ACHN (cell line): ENCODE results near the gene CXorf49.
"Not testable (repeated sequence)": the region's sequence is repeated elsewhere in the genome, so short reads cannot be mapped to it uniquely, and the experiment has no call there.

Source experiments
- DNase-seq: peaks from one replicate; pipeline ENCODE4 v3.0.0-alpha.2; 2015
- in situ Hi-C: cut with HindIII; loops from 2 replicates; pipeline ENCODE4 v1.10.0; 2017; ENCODE audit warnings: low sequenced_read_pairs, low pct_ligation_motif_present, low pct_unique_long_range_greater_than_20kb

CXorf49 gene

GRCh38 chrX:71718185-71718584 lies at the start of gene CXorf49:
TSS of gene CXorf49 (minus strand) at chrX:71718285. CDS start at chrX:71718151, 134 bp downstream.
- in situ Hi-C loops, DNase-seq: not testable (repeated sequence)

DNA sequence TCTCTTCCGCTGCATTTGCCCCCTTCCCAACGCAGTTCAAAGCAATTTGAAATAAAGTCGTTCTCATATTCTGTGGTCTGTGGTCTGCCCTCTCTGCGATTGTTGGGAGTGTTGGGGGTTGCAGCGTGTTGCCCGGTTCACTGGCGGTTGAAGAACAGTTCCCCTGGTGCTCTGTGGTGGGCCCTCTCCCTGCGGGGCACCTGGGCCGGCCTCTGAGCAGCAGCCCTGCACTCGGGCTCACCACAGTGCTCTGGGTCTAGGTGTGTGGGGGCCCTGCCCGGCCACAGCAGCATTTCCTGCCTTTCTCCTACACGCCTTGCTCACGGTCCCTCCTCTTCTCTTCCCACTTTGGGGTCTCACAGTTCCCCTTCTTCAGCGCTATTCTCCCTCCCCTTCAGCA lies 49.0 kb upstream of the CXorf49 start:
- DNase-seq, in situ Hi-C loops: not testable (repeated sequence)

DNA sequence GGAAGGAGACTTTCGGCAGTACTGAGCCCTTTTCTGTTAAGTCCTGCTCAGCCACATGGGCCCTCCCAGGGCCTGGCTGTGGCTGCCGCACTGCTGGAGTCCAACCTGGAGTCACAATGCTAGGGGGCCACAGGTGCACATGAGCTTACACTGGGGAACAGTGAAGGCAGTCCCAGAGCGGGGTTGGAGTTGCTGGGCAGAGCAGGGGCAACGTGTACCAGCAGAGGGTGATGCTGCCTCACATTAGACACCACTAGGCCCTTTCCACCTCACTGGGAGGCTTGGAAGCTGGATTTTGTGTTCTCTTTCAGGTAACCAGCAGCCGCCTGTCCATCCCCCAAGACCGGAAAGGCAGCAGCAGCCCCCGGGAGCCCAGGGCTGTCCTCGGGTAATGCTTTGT lies 47.5 kb upstream of the CXorf49 start:
- in situ Hi-C loops: not testable (repeated sequence)

DNA sequence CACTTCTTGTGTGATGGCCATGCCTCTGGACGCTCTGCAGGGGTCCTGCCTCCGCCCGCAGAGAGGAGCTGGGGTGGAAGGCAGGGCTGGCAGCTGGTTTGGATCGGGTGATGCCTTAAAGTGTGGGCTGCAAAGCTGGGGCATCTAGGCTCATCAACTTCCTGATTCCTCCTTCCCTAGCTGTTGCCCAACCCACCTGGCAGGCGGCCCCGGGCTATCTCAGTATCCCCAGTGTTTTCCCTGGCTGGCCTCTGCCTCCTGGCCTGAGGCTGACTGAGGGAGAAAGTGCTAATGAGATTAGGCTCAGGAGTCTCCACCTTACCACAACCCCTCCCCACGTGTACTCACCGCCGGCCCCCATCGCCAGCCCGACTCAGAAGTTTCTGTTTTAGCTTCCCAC lies 46.7 kb upstream of the CXorf49 start:
- in situ Hi-C loops, DNase-seq: not testable (repeated sequence)

More for the DNA sequence above, 47.5 kb upstream of the CXorf49 start:
- DNase-seq: not testable (repeated sequence)

- in situ Hi-C loops, DNase-seq: not testable (repeated sequence)
These were observed 45.0 kb upstream of the CXorf49 start, which contains the start of gene CXorf49B for GRCh38 chrX:71763049-71763448. TSS of gene CXorf49B (plus strand) at chrX:71763349. CDS start at chrX:71763424, 75 bp downstream.

- DNase-seq, in situ Hi-C loops: not testable (repeated sequence)
These were observed 42.7 kb upstream of the CXorf49 start for GRCh38 chrX:71760688-71761281.

DNA sequence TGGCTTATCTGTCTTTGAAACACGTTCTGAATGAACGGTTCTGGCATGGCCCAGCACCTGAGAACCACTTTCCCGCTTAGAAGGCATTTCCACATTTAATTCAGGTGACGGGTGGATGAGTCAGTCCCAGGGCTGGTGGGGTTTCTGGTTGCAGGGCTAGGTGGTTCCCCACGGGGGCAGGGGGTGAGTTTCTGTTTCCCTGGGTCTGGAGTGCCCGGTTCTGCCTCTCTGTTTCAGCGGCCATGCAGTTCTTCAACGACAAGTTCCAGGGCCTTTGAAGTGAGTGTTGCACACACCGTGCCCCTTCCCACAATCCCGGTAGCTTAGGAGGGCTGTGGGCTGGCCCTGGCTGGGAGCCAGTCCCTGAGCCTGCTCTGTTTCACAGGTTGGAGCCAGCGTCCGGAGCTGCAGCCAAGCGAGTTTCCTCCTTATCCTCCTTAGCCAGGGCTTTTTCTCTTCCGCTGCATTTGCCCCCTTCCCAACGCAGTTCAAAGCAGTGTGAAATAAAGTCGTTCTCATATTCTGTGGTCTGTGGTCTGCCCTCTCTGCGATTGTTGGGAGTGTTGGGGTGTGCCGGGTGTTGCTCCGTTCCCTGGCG lies 2.3 kb upstream of the CXorf49 start:
- DNase-seq, in situ Hi-C loops: not testable (repeated sequence)

DNA sequence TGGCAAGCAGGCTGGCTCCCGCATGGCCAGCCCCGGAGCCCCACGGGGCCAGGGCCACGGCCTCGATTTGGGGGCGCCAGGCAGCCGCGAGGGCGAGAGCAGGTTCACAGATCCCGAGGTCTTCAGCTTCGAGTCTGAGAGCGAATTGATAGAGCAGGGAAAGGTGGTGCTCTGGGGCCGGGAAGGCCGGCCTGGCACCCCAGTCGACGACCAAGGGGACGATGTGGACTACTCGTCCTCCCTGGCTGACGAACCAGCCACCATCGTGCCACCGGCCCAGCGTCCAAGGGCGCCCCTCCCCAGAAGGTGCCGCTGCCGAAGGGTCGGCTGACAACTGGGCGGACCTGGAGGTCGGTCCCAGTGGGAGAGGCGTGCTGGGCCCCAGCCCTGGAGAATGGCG lies 1.1 kb upstream of the CXorf49 start:
- DNase-seq, in situ Hi-C loops: not testable (repeated sequence)

DNA sequence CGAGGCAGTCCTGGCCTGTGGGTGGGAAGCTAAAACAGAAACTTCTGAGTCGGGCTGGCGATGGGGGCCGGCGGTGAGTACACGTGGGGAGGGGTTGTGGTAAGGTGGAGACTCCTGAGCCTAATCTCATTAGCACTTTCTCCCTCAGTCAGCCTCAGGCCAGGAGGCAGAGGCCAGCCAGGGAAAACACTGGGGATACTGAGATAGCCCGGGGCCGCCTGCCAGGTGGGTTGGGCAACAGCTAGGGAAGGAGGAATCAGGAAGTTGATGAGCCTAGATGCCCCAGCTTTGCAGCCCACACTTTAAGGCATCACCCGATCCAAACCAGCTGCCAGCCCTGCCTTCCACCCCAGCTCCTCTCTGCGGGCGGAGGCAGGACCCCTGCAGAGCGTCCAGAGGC lies 1.8 kb downstream of the CXorf49 start:
- in situ Hi-C loops, DNase-seq: not testable (repeated sequence)

GRCh38 chrX:71715551-71715950 lies 2.5 kb downstream of the CXorf49 start:
- DNase-seq, in situ Hi-C loops: not testable (repeated sequence)

- DNase-seq, in situ Hi-C loops: not testable (repeated sequence)
These were observed 4.0 kb downstream of the CXorf49 start for GRCh38 chrX:71714064-71714463.

DNA sequence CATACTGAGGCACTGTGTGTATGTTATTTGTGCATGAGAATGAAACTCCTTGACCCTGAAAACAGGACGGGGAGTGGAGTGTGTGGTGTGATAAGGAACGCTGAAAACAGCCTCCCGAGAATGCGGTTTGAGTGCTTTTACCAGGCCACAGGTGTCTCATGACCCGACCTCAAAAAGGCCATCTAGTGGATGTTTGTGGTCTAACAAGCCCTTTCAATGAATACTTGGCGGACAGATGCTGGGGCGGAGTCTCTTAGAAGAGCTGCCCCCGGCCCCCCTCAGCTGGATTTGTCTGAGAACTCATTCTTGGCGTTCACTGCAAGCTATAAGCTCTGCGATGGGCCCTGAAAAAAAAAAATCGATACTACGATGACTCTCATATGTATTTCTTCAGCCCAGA lies 15.2 kb downstream of the CXorf49 start:
- in situ Hi-C loops, DNase-seq: not testable (repeated sequence)

- DNase-seq, in situ Hi-C loops: not testable (repeated sequence)
These were observed 19.1 kb downstream of the CXorf49 start for GRCh38 chrX:71699023-71699344.

DNA sequence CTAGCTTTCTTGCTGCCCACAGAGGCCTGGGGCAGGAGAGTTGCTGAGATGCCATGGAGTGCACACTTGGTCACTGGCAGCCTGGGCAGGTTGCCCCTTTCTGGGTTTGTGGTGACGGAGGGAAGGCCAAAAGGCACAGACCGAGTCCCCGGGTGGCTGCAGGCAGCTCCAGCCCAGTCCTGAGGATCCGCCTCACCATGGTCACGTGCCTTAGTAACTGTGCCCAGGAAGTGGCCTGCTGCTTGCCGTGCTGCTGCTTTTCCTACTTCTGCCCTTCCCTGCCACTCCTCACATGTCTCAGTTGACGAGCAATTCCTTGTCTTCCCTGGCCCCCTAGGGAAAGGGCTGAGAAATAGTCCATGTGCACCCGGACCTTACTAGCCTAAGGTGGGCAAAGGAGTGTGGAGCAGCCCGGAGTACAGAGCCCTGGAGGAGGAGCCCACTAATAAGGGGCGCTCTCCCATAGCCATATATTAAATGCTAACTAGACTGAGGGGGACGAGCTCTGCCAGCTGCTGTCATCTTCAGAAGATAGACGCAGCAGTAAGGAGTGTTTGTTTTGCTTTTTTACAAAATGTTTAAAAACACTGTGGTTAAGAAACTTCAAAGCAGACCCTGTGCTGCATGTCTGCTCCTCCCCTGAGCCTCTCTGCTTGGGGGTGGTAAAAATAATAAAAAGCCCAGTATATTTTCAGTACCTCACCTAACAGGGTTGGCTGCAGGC lies 19.6 kb downstream of the CXorf49 start:
- in situ Hi-C loops, DNase-seq: not testable (repeated sequence)

DNA sequence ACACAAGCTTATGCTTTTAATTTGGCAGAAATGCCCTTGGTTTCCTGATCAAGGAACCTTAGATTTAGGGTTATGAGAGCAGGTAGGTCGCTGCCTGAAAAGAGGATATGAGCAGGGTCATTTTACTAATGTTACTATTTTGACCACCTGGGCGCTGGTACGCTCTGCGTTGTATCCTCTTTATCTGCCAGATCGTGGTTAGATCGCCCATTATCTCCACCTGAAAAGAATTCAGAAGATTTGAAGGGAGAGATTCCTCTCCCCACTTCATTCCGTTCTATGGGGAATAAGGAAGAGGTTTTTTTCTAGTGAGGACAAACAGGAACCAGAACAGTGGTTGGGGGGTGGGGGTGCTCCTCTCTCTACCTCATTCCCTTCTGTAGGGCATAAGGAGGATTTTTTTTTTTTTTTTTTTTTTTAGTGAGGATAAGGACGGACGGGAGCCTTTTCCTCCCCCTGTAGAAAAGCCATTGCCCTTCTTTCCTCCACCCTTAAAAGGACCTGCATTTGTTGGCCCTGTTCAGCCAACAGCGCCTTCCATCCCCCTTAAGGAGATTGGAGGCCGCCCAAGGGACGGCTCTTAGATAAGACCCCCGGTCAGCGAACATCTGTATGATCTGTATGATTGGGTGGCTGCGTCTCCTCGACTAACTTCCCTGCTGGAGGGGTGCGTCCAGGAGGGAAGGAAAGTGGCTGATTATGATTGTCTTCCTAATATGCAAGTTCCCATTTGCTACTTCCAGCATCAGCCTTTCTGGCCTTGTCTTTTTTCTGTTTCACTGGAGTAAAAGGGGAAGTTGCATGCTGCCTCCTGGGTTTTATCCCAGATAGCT lies 20.4 kb downstream of the CXorf49 start:
- in situ Hi-C loops, DNase-seq: not testable (repeated sequence)

GRCh38 chrX:71696641-71697465 lies 21.2 kb downstream of the CXorf49 start:
- DNase-seq: not testable (repeated sequence)

GRCh38 chrX:71679575-71680207 lies 38.4 kb downstream of the CXorf49 start:
- no peak for DNase-seq
- in situ Hi-C loops: no loop called here

More at GRCh38 chrX:71696641-71697465, 21.2 kb downstream of the CXorf49 start:
- in situ Hi-C loops: not testable (repeated sequence)
